PFSK-1 (cell line): ENCODE data around the gene FGF4.

ENCODE experiments used
- POLR2AphosphoS5 ChIP-seq: IDR thresholded peaks from 2 replicates; pipeline ENCODE4 v1.6.1; 2012; ENCODE audit warnings: low read depth, mild to moderate bottlenecking, control low read depth, low read length, moderate library complexity
- SIN3A ChIP-seq: IDR thresholded peaks from 2 replicates; pipeline ENCODE4 v1.6.1; 2012; ENCODE audit warnings: mild to moderate bottlenecking, low read length, moderate library complexity, borderline replicate concordance; ENCODE audit not compliant: insufficient read depth
- TAF1 ChIP-seq: IDR thresholded peaks from 2 replicates; pipeline ENCODE4 v1.6.1; 2012; ENCODE audit warnings: low read length, control low read depth, borderline replicate concordance; ENCODE audit not compliant: insufficient read depth
- TF ChIP-seq, protein P1 (sequence below), 2 experiments: IDR thresholded peaks; 2 replicates each; pipeline versions ENCODE4 v1.6.1 to v1.8.0; 2011 to 2012; ENCODE audit warnings: low read depth in 2 of 2, low read length in 2 of 2, control low read depth in 1 of 2, inconsistent platforms in 1 of 2, mild to moderate bottlenecking in 1 of 2, moderate library complexity in 1 of 2; ENCODE audit not compliant: insufficient read depth in 1 of 2

DNA sequence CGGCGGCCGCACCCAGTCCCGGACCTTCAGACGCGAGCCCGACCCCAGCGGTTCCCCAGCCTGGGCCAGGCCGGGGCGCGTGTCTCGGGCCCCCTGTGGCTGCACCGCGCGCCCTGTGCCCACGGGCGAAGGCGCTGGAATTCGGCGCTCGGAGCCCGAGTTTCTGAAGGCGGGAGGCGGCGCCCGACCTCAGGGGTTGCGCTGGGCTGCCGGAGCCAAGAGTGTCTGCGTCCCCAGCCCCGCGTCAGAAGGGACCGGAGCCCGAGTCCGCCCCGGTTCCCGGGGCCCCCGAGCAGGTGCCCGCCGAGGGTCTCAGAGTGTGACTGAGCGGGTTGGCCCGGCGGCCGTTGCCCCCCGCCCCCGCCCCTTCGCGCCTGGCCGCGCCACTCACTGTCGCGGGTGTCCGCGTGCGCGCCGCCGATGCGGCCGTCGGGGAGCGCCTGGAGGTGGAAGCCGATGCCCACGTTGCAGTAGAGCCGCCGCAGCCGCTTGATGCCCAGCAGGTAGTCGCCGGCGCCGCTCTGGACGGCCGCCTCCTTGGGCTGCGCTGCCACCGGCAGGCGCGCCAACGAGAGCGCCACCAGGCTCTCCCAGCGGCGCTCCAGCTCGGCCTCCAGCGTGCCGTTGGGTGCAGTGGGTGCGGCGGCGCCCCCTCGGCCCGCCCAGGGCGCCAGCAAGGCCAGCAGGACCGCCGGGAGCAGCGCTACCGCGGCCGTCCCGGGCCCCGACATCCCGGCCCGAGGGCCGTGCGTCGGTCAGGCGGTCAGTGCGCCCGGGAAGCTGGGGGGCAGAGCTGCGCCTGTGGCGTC lies 583 bp downstream of the FGF4 start:
- TF ChIP-seq SIN3A, result no peak
- no peak for TF ChIP-seq POLR2AphosphoS5
- TF ChIP-seq, protein P1, sequence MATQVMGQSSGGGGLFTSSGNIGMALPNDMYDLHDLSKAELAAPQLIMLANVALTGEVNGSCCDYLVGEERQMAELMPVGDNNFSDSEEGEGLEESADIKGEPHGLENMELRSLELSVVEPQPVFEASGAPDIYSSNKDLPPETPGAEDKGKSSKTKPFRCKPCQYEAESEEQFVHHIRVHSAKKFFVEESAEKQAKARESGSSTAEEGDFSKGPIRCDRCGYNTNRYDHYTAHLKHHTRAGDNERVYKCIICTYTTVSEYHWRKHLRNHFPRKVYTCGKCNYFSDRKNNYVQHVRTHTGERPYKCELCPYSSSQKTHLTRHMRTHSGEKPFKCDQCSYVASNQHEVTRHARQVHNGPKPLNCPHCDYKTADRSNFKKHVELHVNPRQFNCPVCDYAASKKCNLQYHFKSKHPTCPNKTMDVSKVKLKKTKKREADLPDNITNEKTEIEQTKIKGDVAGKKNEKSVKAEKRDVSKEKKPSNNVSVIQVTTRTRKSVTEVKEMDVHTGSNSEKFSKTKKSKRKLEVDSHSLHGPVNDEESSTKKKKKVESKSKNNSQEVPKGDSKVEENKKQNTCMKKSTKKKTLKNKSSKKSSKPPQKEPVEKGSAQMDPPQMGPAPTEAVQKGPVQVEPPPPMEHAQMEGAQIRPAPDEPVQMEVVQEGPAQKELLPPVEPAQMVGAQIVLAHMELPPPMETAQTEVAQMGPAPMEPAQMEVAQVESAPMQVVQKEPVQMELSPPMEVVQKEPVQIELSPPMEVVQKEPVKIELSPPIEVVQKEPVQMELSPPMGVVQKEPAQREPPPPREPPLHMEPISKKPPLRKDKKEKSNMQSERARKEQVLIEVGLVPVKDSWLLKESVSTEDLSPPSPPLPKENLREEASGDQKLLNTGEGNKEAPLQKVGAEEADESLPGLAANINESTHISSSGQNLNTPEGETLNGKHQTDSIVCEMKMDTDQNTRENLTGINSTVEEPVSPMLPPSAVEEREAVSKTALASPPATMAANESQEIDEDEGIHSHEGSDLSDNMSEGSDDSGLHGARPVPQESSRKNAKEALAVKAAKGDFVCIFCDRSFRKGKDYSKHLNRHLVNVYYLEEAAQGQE (IDR thresholded peaks at IDR 0.05; ENCODE audit: insufficient read depth in 1 of 2, low read depth in 2 of 2, low read length in 2 of 2), result no peak
- no peak for TF ChIP-seq TAF1
